H9 (cell line): Measurements from ENCODE around the gene PPP2R1A. TPM values are rescaled to one million over a fixed set of nuclear protein-coding genes. Genes with fewer than 3 reads are reported as not detected.
"Not testable (repeated sequence)": the region's sequence is repeated elsewhere in the genome, so short reads cannot be mapped to it uniquely, and the experiment has no call there.

ENCODE experiments used
- DNase-seq: peaks from one replicate; pipeline ENCODE4 v3.0.0-alpha.2; 2017
- H2AFZ ChIP-seq: one replicate; pipeline ENCODE4 v1.6.1; 2013; ENCODE audit warnings: mild to moderate bottlenecking, low read length, control low read depth, moderate library complexity
- H2AK5ac ChIP-seq: 2 replicates; pipeline ENCODE4 v1.6.1; 2013; ENCODE audit warnings: low read length, control low read depth, mixed read lengths; ENCODE audit not compliant: insufficient read length
- H2BK120ac ChIP-seq: one replicate; pipeline ENCODE4 v1.6.1; 2013; ENCODE audit warnings: low read depth, mild to moderate bottlenecking, low read length, control low read depth, inconsistent platforms; ENCODE audit not compliant: poor library complexity, severe bottlenecking
- H2BK12ac ChIP-seq: 2 replicates; pipeline ENCODE4 v1.6.1; 2013; ENCODE audit warnings: low read length, control low read depth, mixed read lengths, low read depth; ENCODE audit not compliant: insufficient read length
- H2BK15ac ChIP-seq: 2 replicates; pipeline ENCODE4 v1.6.1; 2013; ENCODE audit warnings: low read depth, low read length, control low read depth
- H2BK20ac ChIP-seq: one replicate; pipeline ENCODE4 v1.6.1; 2013; ENCODE audit warnings: low read depth, mild to moderate bottlenecking, low read length, control low read depth, inconsistent platforms; ENCODE audit not compliant: poor library complexity, severe bottlenecking
- H2BK5ac ChIP-seq: 2 replicates; pipeline ENCODE4 v1.6.1; 2013; ENCODE audit warnings: low read length, control low read depth, mixed read lengths; ENCODE audit not compliant: insufficient read length
- H3K14ac ChIP-seq: 2 replicates; pipeline ENCODE4 v1.6.1; 2013; ENCODE audit warnings: low read length, control low read depth; ENCODE audit not compliant: insufficient read depth
- H3K18ac ChIP-seq: 2 replicates; pipeline ENCODE4 v1.6.1; 2013; ENCODE audit warnings: low read depth, mild to moderate bottlenecking, mixed read lengths, low read length, control low read depth; ENCODE audit not compliant: insufficient read length
- H3K23ac ChIP-seq: 2 replicates; pipeline ENCODE4 v1.6.1; 2013; ENCODE audit warnings: low read length, control low read depth, mixed read lengths, low read depth; ENCODE audit not compliant: insufficient read length
- H3K23me2 ChIP-seq: 2 replicates; pipeline ENCODE4 v1.6.1; 2013; ENCODE audit warnings: low read depth, mild to moderate bottlenecking, mixed read lengths, low read length, control low read depth; ENCODE audit not compliant: insufficient read length, poor library complexity, severe bottlenecking
- H3K27ac ChIP-seq: 2 replicates; pipeline ENCODE4 v1.5.1; 2013; ENCODE audit warnings: low read length, control low read depth, mixed read lengths, low read depth; ENCODE audit not compliant: insufficient read length
- H3K27me3 ChIP-seq: 2 replicates; pipeline ENCODE4 v1.6.1; 2013; ENCODE audit warnings: low read length, control low read depth, inconsistent platforms; ENCODE audit not compliant: insufficient read depth
- H3K4ac ChIP-seq: 2 replicates; pipeline ENCODE4 v1.6.1; 2013; ENCODE audit warnings: low read depth, mild to moderate bottlenecking, control low read depth, inconsistent platforms, low read length, moderate library complexity
- H3K4me1 ChIP-seq: 2 replicates; pipeline ENCODE4 v1.6.1; 2013; ENCODE audit warnings: low read length, control low read depth, inconsistent platforms; ENCODE audit not compliant: insufficient read depth
- H3K4me2 ChIP-seq: 2 replicates; pipeline ENCODE4 v1.6.1; 2013; ENCODE audit warnings: low read length, control low read depth, mixed read lengths; ENCODE audit not compliant: insufficient read length, insufficient read depth
- H3K56ac ChIP-seq: 2 replicates; pipeline ENCODE4 v1.6.1; 2013; ENCODE audit warnings: low read depth, mild to moderate bottlenecking, mixed read lengths, low read length, control low read depth; ENCODE audit not compliant: insufficient read length
- H3K79me1 ChIP-seq: 2 replicates; pipeline ENCODE4 v1.6.1; 2013; ENCODE audit warnings: low read depth, mild to moderate bottlenecking, moderate library complexity, low read length, control low read depth, inconsistent platforms; ENCODE audit not compliant: insufficient read depth, poor library complexity, severe bottlenecking
- H3K79me2 ChIP-seq: 2 replicates; pipeline ENCODE4 v1.6.1; 2013; ENCODE audit warnings: low read length, control low read depth, inconsistent platforms; ENCODE audit not compliant: insufficient read depth
- H3K9ac ChIP-seq: 2 replicates; pipeline ENCODE4 v1.6.1; 2013; ENCODE audit warnings: low read length, control low read depth, mixed read lengths; ENCODE audit not compliant: insufficient read length; ENCODE audit errors: extremely low read depth
- H3K9me3 ChIP-seq: one replicate; pipeline ENCODE4 v1.6.1; 2013; ENCODE audit warnings: low read depth, low read length, inconsistent platforms; ENCODE audit not compliant: control insufficient read depth
- H3T11ph ChIP-seq: one replicate; pipeline ENCODE4 v1.6.1; 2013; ENCODE audit warnings: mild to moderate bottlenecking, low read length, control low read depth, inconsistent platforms
- H4K20me1 ChIP-seq: one replicate; pipeline ENCODE4 v1.6.1; 2013; ENCODE audit not compliant: control insufficient read depth, insufficient read length, insufficient read depth
- H4K5ac ChIP-seq: 2 replicates; pipeline ENCODE4 v1.6.1; 2013; ENCODE audit warnings: low read depth, mild to moderate bottlenecking, mixed read lengths, low read length, control low read depth; ENCODE audit not compliant: insufficient read length
- H4K8ac ChIP-seq: replicated peaks from 2 replicates; pipeline ENCODE4 v1.6.1; 2013; ENCODE audit warnings: low read length, control low read depth, mixed read lengths, low read depth; ENCODE audit not compliant: insufficient read length
- H4K91ac ChIP-seq: 2 replicates; pipeline ENCODE4 v1.6.1; 2013; ENCODE audit warnings: low read depth, mild to moderate bottlenecking, moderate library complexity, mixed read lengths, low read length, control low read depth; ENCODE audit not compliant: insufficient read length
- H3K27ac Mint-ChIP-seq, 3 experiments: 2 replicates in 2 of 3; 3 replicates in 1 of 3; pipeline ENCODE4 v1.8.0; 2020 to 2021; ENCODE audit warnings: mixed read lengths in 3 of 3, mild to moderate bottlenecking in 1 of 3, moderate library complexity in 1 of 3
- H3K27me3 Mint-ChIP-seq: 2 replicates; pipeline ENCODE4 v1.8.0; 2021; ENCODE audit warnings: low read depth, mild to moderate bottlenecking, moderate library complexity, mixed read lengths
- H3K36me3 Mint-ChIP-seq, 3 experiments: 2 replicates in 2 of 3; 3 replicates in 1 of 3; pipeline ENCODE4 v1.8.0; 2020 to 2021; ENCODE audit warnings: low read depth in 3 of 3, mixed read lengths in 3 of 3; ENCODE audit not compliant: insufficient read depth in 1 of 3
- H3K4me1 Mint-ChIP-seq, 2 experiments: 2 replicates each; pipeline ENCODE4 v1.8.0; 2020; ENCODE audit warnings: mixed read lengths in 2 of 2
- H3K4me3 Mint-ChIP-seq, 2 experiments: 2 replicates in 1 of 2; 3 replicates in 1 of 2; pipeline ENCODE4 v1.8.0; 2020 to 2021; ENCODE audit warnings: mild to moderate bottlenecking in 2 of 2, mixed read lengths in 2 of 2, moderate library complexity in 1 of 2
- H3K9me3 Mint-ChIP-seq, 2 experiments: 2 replicates in 1 of 2; 3 replicates in 1 of 2; pipeline ENCODE4 v1.8.0; 2020; ENCODE audit warnings: mild to moderate bottlenecking in 2 of 2, mixed read lengths in 2 of 2, moderate library complexity in 1 of 2
- CTCF ChIP-seq: fragments of 200-600 bp; sonication (generic); conservative IDR thresholded peaks from 3 replicates; pipeline ENCODE4 v1.8.0; 2021; ENCODE audit warnings: antibody characterized with exemption, mild to moderate bottlenecking
- WGBS: extraction: QIAGEN DNeasy Blood & Tissue Kit; methylation state at CpG from one replicate; pipeline ENCODE4 v1.1.7; 2013; ENCODE audit warnings: missing lambda C conversion rate, low lambda C conversion rate, mixed read lengths; ENCODE audit not compliant: insufficient read length; ENCODE audit errors: extremely low coverage; 5-methylcytosine and 5-hydroxymethylcytosine counted together
- total RNA-seq: library from RNA; stranded (reverse); gene quantifications from 2 replicates; pipeline ENCODE4 v1.2.1, GENCODE V29; 2021

The PPP2R1A gene
- total RNA-seq, 1 experiment from 2014 or later: 432 TPM

- no peak overlapping the region for H3K23ac ChIP-seq
- no peaks in the 10 kb centered on the region for H3K4me1 ChIP-seq
- Mint-ChIP-seq H3K36me3 (peaks cover 0 to 7% (median 0%) of the 10 kb centered on the region in 3 experiments; a peak in 3 of 7 replicates), H3K27me3 (peaks cover 11% of the 10 kb centered on the region), H3K9me3 (peaks cover 23 to 42% of the 10 kb centered on the region in 2 experiments), H3K4me1 (no peaks in the 10 kb centered on the region), H3K27ac (no peak overlapping the region), H3K4me3 (no peak overlapping the region)
- H2BK20ac ChIP-seq: no peak overlapping the region
- H4K91ac ChIP-seq: no peak overlapping the region
- no peaks in the 10 kb centered on the region for H3K79me2 ChIP-seq
- H3K4ac ChIP-seq: no peak overlapping the region
- no peak overlapping the region for H4K5ac ChIP-seq
- DNase-seq: no peak
- H2AK5ac ChIP-seq: no peak overlapping the region
- H2BK15ac ChIP-seq: no peak overlapping the region
- no peak overlapping the region for H4K8ac ChIP-seq
- H4K20me1 ChIP-seq: no peaks in the 10 kb centered on the region
- H2AFZ ChIP-seq: no peak overlapping the region
- no CpG with 5 or more reads among the region's 5 CpGs for WGBS
- H2BK12ac ChIP-seq: no peak overlapping the region
- no peak overlapping the region for H3K4me2 ChIP-seq
- no peak overlapping the region for H3K27ac ChIP-seq
- TF ChIP-seq CTCF: no peak
- H3K27me3 ChIP-seq: no peaks in the 10 kb centered on the region
- H3K79me1 ChIP-seq: no peaks in the 10 kb centered on the region
- H2BK120ac ChIP-seq: no peak overlapping the region
- H3K14ac ChIP-seq: no peak overlapping the region
- H3K9ac ChIP-seq: no peak overlapping the region
- no peak overlapping the region for H2BK5ac ChIP-seq
- no peaks in the 10 kb centered on the region for H3K9me3 ChIP-seq
- no peak overlapping the region for H3T11ph ChIP-seq
- no peaks in the 10 kb centered on the region for H3K23me2 ChIP-seq
- no peak overlapping the region for H3K18ac ChIP-seq
- H3K56ac ChIP-seq: no peak overlapping the region
These were observed 68.6 kb downstream of the PPP2R1A start for GRCh38 chr19:52258426-52258825.

DNA sequence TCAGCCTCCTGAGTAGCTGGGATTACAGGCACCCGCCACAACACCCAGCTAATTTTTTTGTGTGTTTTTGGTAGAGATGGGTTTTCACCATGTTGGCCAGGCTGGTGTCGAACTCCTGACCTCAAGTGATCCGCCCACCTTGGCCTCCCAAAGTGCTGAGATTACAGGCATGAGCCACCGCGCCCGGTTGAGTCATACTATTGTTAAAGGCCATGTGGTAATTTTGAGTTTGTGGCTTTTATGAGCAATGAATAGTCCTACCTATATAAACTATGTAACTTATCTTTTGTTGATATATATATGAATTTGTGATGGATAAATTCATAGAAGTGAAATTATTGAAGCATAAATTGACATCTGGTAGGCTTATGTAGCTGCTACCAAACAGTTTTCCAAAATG is 75.7 kb downstream of the PPP2R1A start:
- not testable (repeated sequence) for H2BK12ac ChIP-seq, H2AFZ ChIP-seq, H3K23me2 ChIP-seq, H3K4ac ChIP-seq, H4K20me1 ChIP-seq, H3K27ac ChIP-seq, H2BK5ac ChIP-seq, H3K36me3 Mint-ChIP-seq, H3K9me3 Mint-ChIP-seq, H3K27me3 Mint-ChIP-seq, DNase-seq, H3K4me1 ChIP-seq, H3K27ac Mint-ChIP-seq, H3K9ac ChIP-seq, H3K79me1 ChIP-seq, H2BK120ac ChIP-seq, H3K4me2 ChIP-seq, H4K5ac ChIP-seq, H3K23ac ChIP-seq, H3K79me2 ChIP-seq, H3K18ac ChIP-seq, H2AK5ac ChIP-seq, H3K9me3 ChIP-seq, H3K56ac ChIP-seq, H4K91ac ChIP-seq, H3K4me3 Mint-ChIP-seq, H3T11ph ChIP-seq, H4K8ac ChIP-seq, H3K27me3 ChIP-seq, H2BK15ac ChIP-seq, H3K4me1 Mint-ChIP-seq, H3K14ac ChIP-seq, H2BK20ac ChIP-seq
- WGBS: no CpG with 5 or more reads among the region's 6 CpGs
